ENCODE results near the gene ZNF784. TPM values are rescaled to one million over a fixed set of nuclear protein-coding genes. Genes with fewer than 3 reads are reported as not detected.

ZNF784 gene
- total RNA-seq, 1 experiment from 2014 or later = 9.9 TPM

DNA sequence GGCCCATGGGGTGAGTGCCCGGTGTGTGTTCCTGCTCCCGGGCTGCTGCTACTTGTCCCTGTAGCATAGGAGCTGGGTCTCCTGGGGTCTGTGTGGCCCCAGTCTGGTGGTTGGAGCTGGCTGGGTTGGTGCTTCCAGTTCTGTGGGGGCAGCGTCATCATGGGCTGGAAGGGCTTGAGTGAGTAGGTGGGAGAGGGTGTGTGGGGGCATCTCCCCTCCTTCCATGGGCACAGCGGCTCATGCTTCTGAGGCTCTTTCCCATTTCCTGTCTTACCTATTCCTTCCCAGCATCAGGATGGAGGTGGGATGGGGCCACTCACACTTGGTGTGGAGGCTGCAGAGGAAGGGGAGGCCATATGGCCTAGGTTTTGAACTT, 42.6 kb upstream of the ZNF784 start:
- ChIA-PET POLR2A (no interaction called here), CTCF (interaction anchor here (0.6 kb wide), 1 partner anchor 12 kb away, joined by 4 read pairs; the partner anchor contains the start of gene U2AF2)
- Mint-ChIP-seq H3K36me3 (peaks cover 62% of the 10 kb centered on the region), H3K27me3 (ENCODE audit: low read depth) (no peaks in the 10 kb centered on the region; the same call in 1 of the 2 replicates), H3K9me3 (no peaks in the 10 kb centered on the region), H3K4me1 (peaks cover 15% of the 10 kb centered on the region), H3K4me3 (no peak overlapping the region), H3K27ac (no peak overlapping the region)
- TF ChIP-seq, protein P1, sequence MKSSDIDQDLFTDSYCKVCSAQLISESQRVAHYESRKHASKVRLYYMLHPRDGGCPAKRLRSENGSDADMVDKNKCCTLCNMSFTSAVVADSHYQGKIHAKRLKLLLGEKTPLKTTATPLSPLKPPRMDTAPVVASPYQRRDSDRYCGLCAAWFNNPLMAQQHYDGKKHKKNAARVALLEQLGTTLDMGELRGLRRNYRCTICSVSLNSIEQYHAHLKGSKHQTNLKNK (CRISPR knock-in tag; IDR thresholded peaks at IDR 0.05) = no peak
- TF ChIP-seq CREB1 (CRISPR knock-in tag; IDR thresholded peaks at IDR 0.05) (no peak), ZNF317 (CRISPR knock-in tag; IDR thresholded peaks at IDR 0.05; ENCODE audit: borderline replicate concordance, low read depth) (no peak), SMAD3 (CRISPR knock-in tag; IDR thresholded peaks at IDR 0.05; ENCODE audit: borderline replicate concordance) (no peak), GABPB1 (CRISPR knock-in tag; IDR thresholded peaks at IDR 0.05) (no peak), ZNF423 (CRISPR knock-in tag; IDR thresholded peaks at IDR 0.05) (no peak), TEAD4 (CRISPR knock-in tag; IDR thresholded peaks at IDR 0.05) (no peak), ELF4 (CRISPR knock-in tag; IDR thresholded peaks at IDR 0.05; ENCODE audit: low read depth) (no peak), ZNF396 (CRISPR knock-in tag; IDR thresholded peaks at IDR 0.05; ENCODE audit: borderline replicate concordance) (no peak), ZNF263 (CRISPR knock-in tag; IDR thresholded peaks at IDR 0.05; ENCODE audit: low read depth) (no peak), FOXK1 (CRISPR knock-in tag; IDR thresholded peaks at IDR 0.05) (no peak), JAZF1 (CRISPR knock-in tag; IDR thresholded peaks at IDR 0.05) (no peak)
- TF ChIP-seq, protein P2, sequence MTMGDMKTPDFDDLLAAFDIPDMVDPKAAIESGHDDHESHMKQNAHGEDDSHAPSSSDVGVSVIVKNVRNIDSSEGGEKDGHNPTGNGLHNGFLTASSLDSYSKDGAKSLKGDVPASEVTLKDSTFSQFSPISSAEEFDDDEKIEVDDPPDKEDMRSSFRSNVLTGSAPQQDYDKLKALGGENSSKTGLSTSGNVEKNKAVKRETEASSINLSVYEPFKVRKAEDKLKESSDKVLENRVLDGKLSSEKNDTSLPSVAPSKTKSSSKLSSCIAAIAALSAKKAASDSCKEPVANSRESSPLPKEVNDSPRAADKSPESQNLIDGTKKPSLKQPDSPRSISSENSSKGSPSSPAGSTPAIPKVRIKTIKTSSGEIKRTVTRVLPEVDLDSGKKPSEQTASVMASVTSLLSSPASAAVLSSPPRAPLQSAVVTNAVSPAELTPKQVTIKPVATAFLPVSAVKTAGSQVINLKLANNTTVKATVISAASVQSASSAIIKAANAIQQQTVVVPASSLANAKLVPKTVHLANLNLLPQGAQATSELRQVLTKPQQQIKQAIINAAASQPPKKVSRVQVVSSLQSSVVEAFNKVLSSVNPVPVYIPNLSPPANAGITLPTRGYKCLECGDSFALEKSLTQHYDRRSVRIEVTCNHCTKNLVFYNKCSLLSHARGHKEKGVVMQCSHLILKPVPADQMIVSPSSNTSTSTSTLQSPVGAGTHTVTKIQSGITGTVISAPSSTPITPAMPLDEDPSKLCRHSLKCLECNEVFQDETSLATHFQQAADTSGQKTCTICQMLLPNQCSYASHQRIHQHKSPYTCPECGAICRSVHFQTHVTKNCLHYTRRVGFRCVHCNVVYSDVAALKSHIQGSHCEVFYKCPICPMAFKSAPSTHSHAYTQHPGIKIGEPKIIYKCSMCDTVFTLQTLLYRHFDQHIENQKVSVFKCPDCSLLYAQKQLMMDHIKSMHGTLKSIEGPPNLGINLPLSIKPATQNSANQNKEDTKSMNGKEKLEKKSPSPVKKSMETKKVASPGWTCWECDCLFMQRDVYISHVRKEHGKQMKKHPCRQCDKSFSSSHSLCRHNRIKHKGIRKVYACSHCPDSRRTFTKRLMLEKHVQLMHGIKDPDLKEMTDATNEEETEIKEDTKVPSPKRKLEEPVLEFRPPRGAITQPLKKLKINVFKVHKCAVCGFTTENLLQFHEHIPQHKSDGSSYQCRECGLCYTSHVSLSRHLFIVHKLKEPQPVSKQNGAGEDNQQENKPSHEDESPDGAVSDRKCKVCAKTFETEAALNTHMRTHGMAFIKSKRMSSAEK (CRISPR knock-in tag; IDR thresholded peaks at IDR 0.05; ENCODE audit: borderline replicate concordance) = no peak
- TF ChIP-seq, protein P3, sequence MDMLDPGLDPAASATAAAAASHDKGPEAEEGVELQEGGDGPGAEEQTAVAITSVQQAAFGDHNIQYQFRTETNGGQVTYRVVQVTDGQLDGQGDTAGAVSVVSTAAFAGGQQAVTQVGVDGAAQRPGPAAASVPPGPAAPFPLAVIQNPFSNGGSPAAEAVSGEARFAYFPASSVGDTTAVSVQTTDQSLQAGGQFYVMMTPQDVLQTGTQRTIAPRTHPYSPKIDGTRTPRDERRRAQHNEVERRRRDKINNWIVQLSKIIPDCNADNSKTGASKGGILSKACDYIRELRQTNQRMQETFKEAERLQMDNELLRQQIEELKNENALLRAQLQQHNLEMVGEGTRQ (CRISPR knock-in tag; IDR thresholded peaks at IDR 0.05) = no peak
- TF ChIP-seq, protein P4, sequence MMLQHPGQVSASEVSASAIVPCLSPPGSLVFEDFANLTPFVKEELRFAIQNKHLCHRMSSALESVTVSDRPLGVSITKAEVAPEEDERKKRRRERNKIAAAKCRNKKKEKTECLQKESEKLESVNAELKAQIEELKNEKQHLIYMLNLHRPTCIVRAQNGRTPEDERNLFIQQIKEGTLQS (CRISPR knock-in tag; conservative IDR thresholded peaks at IDR 0.05) = no peak
- TF ChIP-seq, protein P5, sequence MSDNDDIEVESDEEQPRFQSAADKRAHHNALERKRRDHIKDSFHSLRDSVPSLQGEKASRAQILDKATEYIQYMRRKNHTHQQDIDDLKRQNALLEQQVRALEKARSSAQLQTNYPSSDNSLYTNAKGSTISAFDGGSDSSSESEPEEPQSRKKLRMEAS (CRISPR knock-in tag; IDR thresholded peaks at IDR 0.05) = no peak
- TF ChIP-seq, protein P6, sequence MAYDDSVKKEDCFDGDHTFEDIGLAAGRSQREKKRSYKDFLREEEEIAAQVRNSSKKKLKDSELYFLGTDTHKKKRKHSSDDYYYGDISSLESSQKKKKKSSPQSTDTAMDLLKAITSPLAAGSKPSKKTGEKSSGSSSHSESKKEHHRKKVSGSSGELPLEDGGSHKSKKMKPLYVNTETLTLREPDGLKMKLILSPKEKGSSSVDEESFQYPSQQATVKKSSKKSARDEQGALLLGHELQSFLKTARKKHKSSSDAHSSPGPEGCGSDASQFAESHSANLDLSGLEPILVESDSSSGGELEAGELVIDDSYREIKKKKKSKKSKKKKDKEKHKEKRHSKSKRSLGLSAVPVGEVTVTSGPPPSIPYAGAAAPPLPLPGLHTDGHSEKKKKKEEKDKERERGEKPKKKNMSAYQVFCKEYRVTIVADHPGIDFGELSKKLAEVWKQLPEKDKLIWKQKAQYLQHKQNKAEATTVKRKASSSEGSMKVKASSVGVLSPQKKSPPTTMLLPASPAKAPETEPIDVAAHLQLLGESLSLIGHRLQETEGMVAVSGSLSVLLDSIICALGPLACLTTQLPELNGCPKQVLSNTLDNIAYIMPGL (CRISPR knock-in tag; IDR thresholded peaks at IDR 0.05) = no peak
- TF ChIP-seq, protein P7, sequence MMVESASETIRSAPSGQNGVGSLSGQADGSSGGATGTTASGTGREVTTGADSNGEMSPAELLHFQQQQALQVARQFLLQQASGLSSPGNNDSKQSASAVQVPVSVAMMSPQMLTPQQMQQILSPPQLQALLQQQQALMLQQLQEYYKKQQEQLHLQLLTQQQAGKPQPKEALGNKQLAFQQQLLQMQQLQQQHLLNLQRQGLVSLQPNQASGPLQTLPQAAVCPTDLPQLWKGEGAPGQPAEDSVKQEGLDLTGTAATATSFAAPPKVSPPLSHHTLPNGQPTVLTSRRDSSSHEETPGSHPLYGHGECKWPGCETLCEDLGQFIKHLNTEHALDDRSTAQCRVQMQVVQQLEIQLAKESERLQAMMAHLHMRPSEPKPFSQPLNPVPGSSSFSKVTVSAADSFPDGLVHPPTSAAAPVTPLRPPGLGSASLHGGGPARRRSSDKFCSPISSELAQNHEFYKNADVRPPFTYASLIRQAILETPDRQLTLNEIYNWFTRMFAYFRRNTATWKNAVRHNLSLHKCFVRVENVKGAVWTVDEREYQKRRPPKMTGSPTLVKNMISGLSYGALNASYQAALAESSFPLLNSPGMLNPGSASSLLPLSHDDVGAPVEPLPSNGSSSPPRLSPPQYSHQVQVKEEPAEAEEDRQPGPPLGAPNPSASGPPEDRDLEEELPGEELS (CRISPR knock-in tag; IDR thresholded peaks at IDR 0.05) = no peak
- DNase-seq (ENCODE audit: low spot score) = no peak
- no peak for ATAC-seq
